ENCODE measurements around the gene MYB.

GRCh38 chr6:135181333-135182070 lies 394 bp downstream of the MYB start:
- TF ChIP-seq CTCF (IDR thresholded peaks at IDR 0.05) (no peak), ZFX (IDR thresholded peaks at IDR 0.05; ENCODE audit: borderline replicate concordance) (no peak)
